C4-2B (cell line): ENCODE data around the gene CHN2.

ENCODE experiments used
- CTCF ChIP-seq: fragments of 450-650 bp; conservative IDR thresholded peaks from 2 replicates; pipeline ENCODE4 v1.5.1; 2017; ENCODE audit warnings: mild to moderate bottlenecking
- ZFX ChIP-seq: fragments of 450-650 bp; IDR thresholded peaks from 2 replicates; pipeline ENCODE4 v1.6.1; 2017

- TF ChIP-seq CTCF (no peak), ZFX (no peak)
Measured at GRCh38 chr7:29315122-29315891, 120.7 kb downstream of the CHN2 start.
